Measurements from ENCODE around the gene BLACAT1.
"Not testable (repeated sequence)": the region's sequence is repeated elsewhere in the genome, so short reads cannot be mapped to it uniquely, and the experiment has no call there.

The BLACAT1 gene

DNA sequence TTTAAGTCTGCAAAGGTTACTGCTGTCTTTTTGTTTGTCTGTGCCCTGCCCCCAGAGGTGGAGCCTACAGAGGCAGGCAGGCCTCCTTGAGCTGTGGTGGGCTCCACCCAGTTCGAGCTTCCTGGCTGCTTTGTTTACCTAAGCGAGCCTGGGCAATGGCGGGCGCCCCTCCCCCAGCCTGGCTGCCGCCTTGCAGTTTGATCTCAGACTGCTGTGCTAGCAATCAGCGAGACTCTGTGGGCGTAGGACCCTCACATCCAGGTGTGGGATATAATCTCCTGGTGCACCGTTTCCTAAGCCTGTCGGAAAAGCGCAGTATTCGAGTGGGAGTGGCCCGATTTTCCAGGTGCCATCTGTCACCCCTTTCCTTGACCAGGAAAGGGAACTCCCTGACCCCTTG is 49.6 kb downstream of the BLACAT1 start:
- DNase-seq: not testable (repeated sequence)

Measured in left hindlimb (tissue), 1 donor.